A549 (cell line): ENCODE results near the gene ENGASE.

Experiments used
- BHLHE40 ChIP-seq: IDR thresholded peaks from 2 replicates; pipeline ENCODE4 v1.6.1; 2012; ENCODE audit warnings: low read depth, low read length, inconsistent platforms
- CHD2 ChIP-seq: fragments of 150-350 bp; IDR thresholded peaks from 2 replicates; pipeline ENCODE4 v1.6.1; 2014; ENCODE audit warnings: low read length; ENCODE audit not compliant: partially characterized antibody
- CHD4 ChIP-seq: fragments of 200-600 bp; sonication (generic); IDR thresholded peaks from 2 replicates; pipeline ENCODE4 v1.6.1; 2016; ENCODE audit warnings: antibody characterized with exemption, mild to moderate bottlenecking, borderline replicate concordance
- ELK1 ChIP-seq: fragments of 150-350 bp; IDR thresholded peaks from 2 replicates; pipeline ENCODE4 v1.6.1; 2014; ENCODE audit warnings: low read depth, mild to moderate bottlenecking, low read length
- EP300 ChIP-seq, 2 experiments: fragments of >200 bp; sonication (Bioruptor Twin); formaldehyde crosslinking; IDR thresholded peaks; 2 replicates in 1 of 2; 3 replicates in 1 of 2; pipeline ENCODE4 v1.6.1; 2016 to 2017
- JUNB ChIP-seq: fragments of >200 bp; sonication (Bioruptor Twin); formaldehyde crosslinking; IDR thresholded peaks from 2 replicates; pipeline ENCODE4 v1.6.1; 2016
- KDM5A ChIP-seq: fragments of 200-600 bp; sonication (generic); IDR thresholded peaks from 2 replicates; pipeline ENCODE4 v1.6.1; 2016; ENCODE audit warnings: antibody characterized with exemption, mild to moderate bottlenecking
- MYC ChIP-seq: IDR thresholded peaks from 2 replicates; pipeline ENCODE4 v1.6.1; 2012; ENCODE audit warnings: mild to moderate bottlenecking, inconsistent platforms, low read length, improper control_type of control experiment, borderline replicate concordance
- NR3C1 ChIP-seq: fragments of >200 bp; sonication (Bioruptor Twin); formaldehyde crosslinking; IDR thresholded peaks from 3 replicates; pipeline ENCODE4 v1.6.1; 2017
- POLR2A ChIP-seq: IDR thresholded peaks from 2 replicates; pipeline ENCODE4 v1.6.1; 2012; ENCODE audit warnings: mild to moderate bottlenecking, low read length
- POLR2AphosphoS2 ChIP-seq: conservative IDR thresholded peaks from 2 replicates; pipeline ENCODE4 v1.6.1; 2012; ENCODE audit warnings: low read length, improper control_type of control experiment, inconsistent platforms
- RCOR1 ChIP-seq: fragments of 150-350 bp; IDR thresholded peaks from 2 replicates; pipeline ENCODE4 v1.6.1; 2014; ENCODE audit warnings: antibody characterized with exemption, low read length, low read depth
- RFX5 ChIP-seq: fragments of 450-650 bp; IDR thresholded peaks from 2 replicates; pipeline ENCODE4 v1.7.1; 2014; ENCODE audit warnings: antibody characterized with exemption, mild to moderate bottlenecking, moderate library complexity
- TF ChIP-seq, protein P1 (sequence below): fragments of >200 bp; sonication (Bioruptor Twin); formaldehyde crosslinking; IDR thresholded peaks from 3 replicates; pipeline ENCODE4 v1.5.1; 2016

DNA sequence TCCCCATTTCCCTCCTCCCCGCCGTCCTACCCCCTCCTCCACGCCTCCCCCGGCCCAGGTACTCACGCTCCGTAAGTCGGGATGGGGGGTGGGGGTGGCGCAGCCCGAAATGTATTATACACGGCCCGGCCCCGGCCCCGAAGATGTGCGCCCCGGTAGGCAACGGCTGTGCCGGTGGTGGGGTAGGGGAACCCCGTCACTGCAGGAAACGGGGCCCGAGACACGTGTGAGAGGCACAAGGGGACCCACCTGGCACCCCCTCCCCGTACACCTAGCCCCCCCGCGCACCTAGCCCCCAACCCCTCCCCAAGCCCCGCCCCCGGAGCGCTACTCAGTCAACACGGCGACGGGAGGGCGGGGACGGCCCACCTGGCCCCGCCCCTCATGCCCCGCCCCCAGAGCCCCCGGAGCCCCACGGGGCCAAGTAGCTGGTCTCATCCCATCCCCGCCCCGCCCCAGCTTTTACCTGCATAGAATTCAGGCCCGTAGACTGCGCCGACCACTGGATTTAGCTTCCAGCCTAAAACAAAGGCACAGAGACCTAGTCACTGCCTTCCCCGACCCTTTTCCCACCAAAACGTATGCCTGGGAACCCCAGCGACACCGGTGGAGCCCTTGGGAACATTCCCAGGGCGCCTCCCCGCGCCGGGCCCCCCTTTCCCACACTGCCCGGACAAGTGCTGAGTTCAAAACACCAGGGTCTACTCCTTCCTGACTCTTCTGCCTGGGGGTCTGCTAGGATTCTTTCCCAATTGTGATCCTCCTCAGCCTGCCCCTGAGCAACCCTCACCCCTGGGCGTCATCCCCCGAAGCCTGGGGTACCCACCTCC, 22.8 kb downstream of the ENGASE start:
- TF ChIP-seq ELK1: no peak
- TF ChIP-seq, protein P1, sequence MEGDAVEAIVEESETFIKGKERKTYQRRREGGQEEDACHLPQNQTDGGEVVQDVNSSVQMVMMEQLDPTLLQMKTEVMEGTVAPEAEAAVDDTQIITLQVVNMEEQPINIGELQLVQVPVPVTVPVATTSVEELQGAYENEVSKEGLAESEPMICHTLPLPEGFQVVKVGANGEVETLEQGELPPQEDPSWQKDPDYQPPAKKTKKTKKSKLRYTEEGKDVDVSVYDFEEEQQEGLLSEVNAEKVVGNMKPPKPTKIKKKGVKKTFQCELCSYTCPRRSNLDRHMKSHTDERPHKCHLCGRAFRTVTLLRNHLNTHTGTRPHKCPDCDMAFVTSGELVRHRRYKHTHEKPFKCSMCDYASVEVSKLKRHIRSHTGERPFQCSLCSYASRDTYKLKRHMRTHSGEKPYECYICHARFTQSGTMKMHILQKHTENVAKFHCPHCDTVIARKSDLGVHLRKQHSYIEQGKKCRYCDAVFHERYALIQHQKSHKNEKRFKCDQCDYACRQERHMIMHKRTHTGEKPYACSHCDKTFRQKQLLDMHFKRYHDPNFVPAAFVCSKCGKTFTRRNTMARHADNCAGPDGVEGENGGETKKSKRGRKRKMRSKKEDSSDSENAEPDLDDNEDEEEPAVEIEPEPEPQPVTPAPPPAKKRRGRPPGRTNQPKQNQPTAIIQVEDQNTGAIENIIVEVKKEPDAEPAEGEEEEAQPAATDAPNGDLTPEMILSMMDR: no peak
- no peak for TF ChIP-seq JUNB
- no peak for TF ChIP-seq RFX5
- no peak for TF ChIP-seq POLR2A
- no peak for TF ChIP-seq CHD4
- no peak for TF ChIP-seq CHD2
- TF ChIP-seq KDM5A: no peak
- TF ChIP-seq RCOR1: no peak
- TF ChIP-seq BHLHE40: no peak
- TF ChIP-seq POLR2AphosphoS2: no peak
- no peak for TF ChIP-seq EP300 (IDR thresholded peaks at IDR 0.05)
- no peak for TF ChIP-seq NR3C1
- TF ChIP-seq MYC: no peak
